ENCODE measurements around the gene PAPOLA. TPM values are rescaled to one million over a fixed set of nuclear protein-coding genes. Genes with fewer than 3 reads are reported as not detected.
A peak's percentile ranks its signal among the peaks of the same experiment; 100 is the strongest.

The PAPOLA gene
- total and polyA plus RNA-seq, 8 donors, result 60.9 to 317 (median 127) TPM

GRCh38 chr14:96538097-96538989 is 36.2 kb downstream of the PAPOLA start:
- Histone ChIP-seq H3K27ac (peak overlapping the region in 1 of 5 donors; percentile 2), H3K9me3 (no peaks in the 10 kb centered on the region), H3K27me3 (no peaks in the 10 kb centered on the region), H3K4me1 (peaks cover 0 to 12% (median 3%) of the 10 kb centered on the region in 4 donors), H3K4me3 (no peak overlapping the region), H3K36me3 (peaks cover 12 to 54% (median 39%) of the 10 kb centered on the region in 4 donors)
- DNase-seq, result no peak
- WGBS, 5 donors, result 27 to 53% (median 46%) methylated on average over 3 of the region's 3 CpGs
- TF ChIP-seq EP300 (IDR thresholded peaks at IDR 0.05), result no peak
- TF ChIP-seq POLR2A (IDR thresholded peaks at IDR 0.05), result no peak
- TF ChIP-seq, protein P1, sequence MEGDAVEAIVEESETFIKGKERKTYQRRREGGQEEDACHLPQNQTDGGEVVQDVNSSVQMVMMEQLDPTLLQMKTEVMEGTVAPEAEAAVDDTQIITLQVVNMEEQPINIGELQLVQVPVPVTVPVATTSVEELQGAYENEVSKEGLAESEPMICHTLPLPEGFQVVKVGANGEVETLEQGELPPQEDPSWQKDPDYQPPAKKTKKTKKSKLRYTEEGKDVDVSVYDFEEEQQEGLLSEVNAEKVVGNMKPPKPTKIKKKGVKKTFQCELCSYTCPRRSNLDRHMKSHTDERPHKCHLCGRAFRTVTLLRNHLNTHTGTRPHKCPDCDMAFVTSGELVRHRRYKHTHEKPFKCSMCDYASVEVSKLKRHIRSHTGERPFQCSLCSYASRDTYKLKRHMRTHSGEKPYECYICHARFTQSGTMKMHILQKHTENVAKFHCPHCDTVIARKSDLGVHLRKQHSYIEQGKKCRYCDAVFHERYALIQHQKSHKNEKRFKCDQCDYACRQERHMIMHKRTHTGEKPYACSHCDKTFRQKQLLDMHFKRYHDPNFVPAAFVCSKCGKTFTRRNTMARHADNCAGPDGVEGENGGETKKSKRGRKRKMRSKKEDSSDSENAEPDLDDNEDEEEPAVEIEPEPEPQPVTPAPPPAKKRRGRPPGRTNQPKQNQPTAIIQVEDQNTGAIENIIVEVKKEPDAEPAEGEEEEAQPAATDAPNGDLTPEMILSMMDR (IDR thresholded peaks at IDR 0.05), result no peak
- no peak for TF ChIP-seq POLR2AphosphoS5 (IDR thresholded peaks at IDR 0.05)
- intact Hi-C loops (cut with DNase I; ENCODE audit: low total_unique reads), result no loop called here

GRCh38 chr14:96538990-96539317 is 36.8 kb downstream of the PAPOLA start:
- intact Hi-C loops (cut with DNase I; ENCODE audit: low total_unique reads), result no loop called here
- Histone ChIP-seq H3K4me3 (no peak overlapping the region), H3K27me3 (no peaks in the 10 kb centered on the region), H3K4me1 (peaks cover 0 to 12% (median 3%) of the 10 kb centered on the region in 4 donors), H3K27ac (no peak overlapping the region), H3K36me3 (peaks cover 7 to 54% (median 38%) of the 10 kb centered on the region in 4 donors), H3K9me3 (no peaks in the 10 kb centered on the region)
- WGBS, 5 donors, result 31 to 71% (median 60%) methylated on average over 1 of the region's 1 CpG
- TF ChIP-seq, protein P1 (IDR thresholded peaks at IDR 0.05), result no peak
- no peak for TF ChIP-seq EP300 (IDR thresholded peaks at IDR 0.05)
- TF ChIP-seq POLR2AphosphoS5 (IDR thresholded peaks at IDR 0.05), result no peak
- TF ChIP-seq POLR2A (IDR thresholded peaks at IDR 0.05), result no peak
- peak in 1 of 2 donors; percentile 6 for DNase-seq

DNA sequence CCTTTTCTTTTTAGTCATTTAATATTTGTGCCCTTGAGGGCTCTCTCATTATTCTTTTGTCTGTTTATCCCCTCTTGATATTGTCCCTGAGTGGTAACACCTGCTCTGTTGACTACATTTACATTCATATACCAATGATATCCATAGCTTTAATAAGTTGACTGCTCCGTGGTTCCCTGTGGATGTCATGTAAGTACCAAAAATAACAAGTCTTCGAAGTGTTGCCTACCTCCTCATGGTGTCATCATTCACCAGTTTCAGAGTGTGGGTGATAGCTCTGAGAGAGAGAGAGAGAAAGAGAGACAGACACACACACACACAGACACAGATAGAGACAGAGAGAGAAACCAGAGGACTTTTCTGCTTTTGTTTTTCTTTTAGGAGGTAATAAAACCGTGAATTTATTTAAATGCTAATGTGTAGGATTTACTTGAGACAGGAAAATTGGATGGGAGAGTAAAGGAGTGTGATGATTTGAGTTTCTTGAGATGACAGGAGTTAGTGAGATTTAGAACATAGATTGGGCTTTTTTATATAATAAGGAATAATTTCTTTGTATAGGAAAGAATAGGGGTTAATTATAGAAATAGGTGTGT is 52.2 kb downstream of the PAPOLA start:
- H3K4me1 ChIP-seq, result no peaks in the 10 kb centered on the region
- H3K27me3 ChIP-seq, result no peaks in the 10 kb centered on the region
- H3K36me3 ChIP-seq, result peaks cover 39 to 100% (median 96%) of the 10 kb centered on the region in 4 donors
- intact Hi-C loops (cut with DNase I; ENCODE audit: low total_unique reads), result no loop called here
- H3K9me3 ChIP-seq, result no peaks in the 10 kb centered on the region
- TF ChIP-seq, protein P1 (IDR thresholded peaks at IDR 0.05), result no peak
- TF ChIP-seq POLR2A (IDR thresholded peaks at IDR 0.05), result no peak
- no peak for TF ChIP-seq EP300 (IDR thresholded peaks at IDR 0.05)
- TF ChIP-seq POLR2AphosphoS5 (IDR thresholded peaks at IDR 0.05), result no peak
- WGBS, 5 donors, result 74 to 84% (median 82%) methylated on average over 3 of the region's 3 CpGs
- H3K27ac ChIP-seq, result no peak overlapping the region
- no peak for DNase-seq
- no peak overlapping the region for H3K4me3 ChIP-seq

- Histone ChIP-seq H3K4me1 (peaks cover 0 to 12% (median 0%) of the 10 kb centered on the region in 4 donors), H3K27ac (no peak overlapping the region), H3K9me3 (no peaks in the 10 kb centered on the region), H3K4me3 (no peak overlapping the region), H3K27me3 (no peaks in the 10 kb centered on the region), H3K36me3 (peaks cover 17 to 89% (median 85%) of the 10 kb centered on the region in 4 donors)
- no peak for TF ChIP-seq EP300 (IDR thresholded peaks at IDR 0.05)
- 66 to 98% (median 87%) methylated on average over 1 of the region's 1 CpG for WGBS, 5 donors
- no peak for DNase-seq
- intact Hi-C loops (cut with DNase I; ENCODE audit: low total_unique reads), result no loop called here
These were observed 57.4 kb downstream of the PAPOLA start for GRCh38 chr14:96559571-96559970.

Data from stomach (tissue), 9 donors.